NK-92 (cell line): ENCODE results near the gene LPAR5.
A peak's percentile ranks its signal among the peaks of the same experiment; 100 is the strongest.

Source experiments
- DNase-seq: peaks from one replicate; lab custom pipeline; 2025; ENCODE audit not compliant: unreplicated experiment; lab: John Stamatoyannopoulos, UW

LPAR5 gene

DNA sequence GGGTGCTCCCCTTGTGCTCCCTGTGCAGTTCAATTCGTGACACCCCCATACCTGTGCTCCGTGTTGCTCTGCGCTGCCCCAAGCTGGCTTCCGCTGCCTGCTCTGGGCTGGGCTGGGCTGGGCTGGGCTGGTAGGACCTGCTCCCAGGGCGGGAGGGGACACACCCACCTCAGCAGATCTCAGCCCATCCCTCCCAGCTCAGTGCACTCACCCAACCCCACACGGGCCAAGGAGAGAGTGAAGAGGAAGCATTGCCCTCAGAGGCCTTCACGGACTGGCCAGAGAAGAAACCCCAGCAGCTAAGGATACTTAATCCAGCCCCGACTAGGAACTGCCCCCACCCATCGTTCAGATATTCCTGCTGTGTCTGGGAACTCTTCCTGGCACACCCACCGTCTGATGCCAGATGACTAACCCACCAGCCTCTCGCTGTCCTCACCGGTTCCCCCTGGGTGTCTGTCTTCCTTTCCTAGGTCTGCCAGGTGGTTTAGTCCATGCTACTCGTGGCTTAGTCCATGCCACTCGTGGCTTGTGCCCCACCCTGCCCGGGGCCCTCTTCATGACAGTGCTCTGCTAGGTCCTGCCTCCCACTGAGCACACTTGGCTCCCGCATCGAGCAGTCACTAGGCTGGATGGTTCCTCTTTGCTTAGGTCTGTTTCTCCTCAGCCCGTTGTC lies at the start of gene LPAR5:
Gene LPAR5 (minus strand): TSS at position 104 of the 676 bp plus-strand sequence. CDS start 14,711 bp downstream, outside the sequence.
- no peak for DNase-seq

DNA sequence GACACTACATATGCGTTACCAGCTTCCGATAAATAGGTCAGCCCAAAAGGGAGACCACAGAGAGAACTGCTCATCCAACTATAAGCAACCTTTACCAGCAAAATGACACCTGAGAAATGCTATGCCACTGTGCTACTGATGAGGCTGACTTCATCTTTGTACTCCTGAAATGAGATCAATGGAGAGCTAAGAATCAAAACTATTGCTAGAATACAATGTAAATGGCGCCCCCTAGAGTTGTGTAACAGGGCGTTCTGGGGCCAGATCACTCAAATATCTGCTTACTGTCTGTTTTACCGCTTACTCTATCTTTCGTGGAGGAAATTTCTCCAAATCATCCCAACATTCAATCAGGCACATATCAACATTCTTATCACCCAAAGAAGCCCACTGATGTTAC lies 48.9 kb upstream of the LPAR5 start:
- no peak for DNase-seq

DNA sequence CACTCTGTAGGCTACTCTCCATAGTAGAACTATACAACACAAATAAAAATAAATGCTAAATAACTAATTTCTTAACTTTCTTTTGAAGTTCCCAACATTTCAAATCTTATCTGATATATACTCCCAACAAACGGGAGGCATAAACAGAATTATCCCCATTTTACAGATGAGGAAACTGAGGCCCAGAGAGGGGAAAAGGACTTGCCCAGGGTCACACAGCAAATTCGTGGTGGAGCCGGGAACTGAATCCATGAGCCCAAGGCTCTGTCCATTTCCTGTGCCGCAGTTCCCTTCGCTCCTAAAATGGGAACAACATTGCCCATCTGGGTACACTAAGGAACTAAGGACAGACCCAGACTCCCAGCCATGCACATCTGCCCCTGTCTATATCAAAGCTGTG lies 41.2 kb upstream of the LPAR5 start:
- DNase-seq: no peak

DNA sequence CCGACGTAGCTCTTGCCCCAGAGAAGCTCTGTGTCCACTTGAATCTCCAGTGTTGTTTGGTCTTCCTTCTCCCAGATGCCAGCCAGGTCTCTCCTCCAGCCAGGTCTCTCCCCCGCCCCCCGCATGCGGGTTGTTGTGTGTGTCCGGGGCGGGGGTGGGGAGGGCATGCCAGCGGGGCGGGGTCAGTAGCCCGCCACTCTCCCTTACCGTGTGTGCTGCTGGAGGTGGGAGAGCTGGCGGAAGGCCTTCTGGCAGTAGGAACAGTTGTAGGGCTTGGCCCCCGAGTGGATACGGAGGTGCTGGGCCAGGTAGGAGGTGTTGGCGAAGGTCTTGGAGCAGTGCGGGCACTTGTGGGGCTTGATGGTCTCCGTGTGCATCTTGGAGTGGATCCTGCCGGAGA lies 36.4 kb upstream of the LPAR5 start:
- DNase-seq: no peak

DNA sequence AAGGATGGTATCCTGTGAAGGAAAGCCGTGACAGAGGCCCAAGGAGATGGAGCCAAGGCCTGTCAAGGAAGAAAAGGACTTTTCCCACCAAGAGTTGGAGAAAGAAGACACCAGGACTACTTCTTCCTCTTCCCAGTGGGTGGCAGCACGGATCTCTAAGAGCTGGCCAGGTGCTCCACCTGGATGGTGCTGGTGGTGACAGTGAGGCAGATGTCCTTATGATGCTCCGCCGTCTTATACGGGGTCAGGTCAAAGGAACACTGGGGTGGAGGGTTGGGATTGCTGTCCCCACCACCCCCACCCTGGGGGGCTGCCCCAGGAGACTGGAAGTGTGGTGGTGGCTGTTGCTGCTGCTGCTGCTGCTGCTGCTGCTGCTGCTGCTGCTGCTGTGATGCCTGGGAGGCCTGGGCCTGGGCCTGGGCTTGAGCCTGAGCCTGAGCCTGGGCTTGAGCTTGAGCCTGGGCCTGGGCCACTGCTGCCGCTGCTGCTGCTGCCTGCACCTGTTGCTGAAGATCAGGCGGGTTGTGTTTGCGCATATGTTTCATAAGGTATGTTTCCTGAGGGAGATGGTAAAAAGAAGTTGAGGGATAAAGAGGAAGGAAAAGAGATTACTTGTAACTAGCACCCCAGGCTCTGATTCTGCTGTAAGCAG lies 31.9 kb upstream of the LPAR5 start:
- DNase-seq: no peak

DNA sequence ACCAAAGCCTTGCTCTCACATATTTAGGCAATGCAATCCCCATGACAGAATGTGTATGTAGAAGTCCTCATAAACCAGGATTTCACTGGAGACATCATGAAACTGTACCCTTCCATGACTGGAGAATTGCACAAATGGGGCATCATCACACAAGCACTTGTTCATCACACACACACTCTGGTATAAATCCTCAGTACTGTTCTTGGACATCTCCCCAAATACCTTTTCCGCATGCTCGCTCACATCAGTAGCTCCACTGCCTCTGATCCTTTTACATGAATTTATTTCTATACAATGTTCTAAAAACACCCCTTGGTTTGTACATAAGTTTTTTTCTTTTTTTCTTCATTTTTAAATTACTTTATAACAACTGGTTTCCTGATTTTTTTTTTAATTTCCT lies 30.5 kb upstream of the LPAR5 start:
- no peak for DNase-seq

DNA sequence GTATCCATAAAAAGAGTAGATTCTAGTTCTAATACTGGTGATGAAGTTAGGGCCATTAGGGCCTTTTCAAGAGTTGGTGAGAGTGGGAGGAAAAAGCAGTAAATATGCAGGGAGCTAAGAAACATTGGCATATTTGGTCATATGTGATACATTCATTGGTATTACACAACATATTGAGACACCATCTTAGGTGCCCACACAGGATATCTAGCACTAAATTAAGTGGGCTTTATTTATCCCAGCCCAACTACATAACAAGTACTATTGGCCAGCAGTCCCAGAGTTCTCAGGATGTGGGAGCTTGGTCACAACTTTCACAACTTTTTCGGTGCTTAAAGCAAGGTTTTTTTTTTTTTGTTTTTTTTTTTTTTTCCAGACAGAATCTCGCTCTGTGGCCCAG lies 29.1 kb upstream of the LPAR5 start:
- no peak for DNase-seq

DNA sequence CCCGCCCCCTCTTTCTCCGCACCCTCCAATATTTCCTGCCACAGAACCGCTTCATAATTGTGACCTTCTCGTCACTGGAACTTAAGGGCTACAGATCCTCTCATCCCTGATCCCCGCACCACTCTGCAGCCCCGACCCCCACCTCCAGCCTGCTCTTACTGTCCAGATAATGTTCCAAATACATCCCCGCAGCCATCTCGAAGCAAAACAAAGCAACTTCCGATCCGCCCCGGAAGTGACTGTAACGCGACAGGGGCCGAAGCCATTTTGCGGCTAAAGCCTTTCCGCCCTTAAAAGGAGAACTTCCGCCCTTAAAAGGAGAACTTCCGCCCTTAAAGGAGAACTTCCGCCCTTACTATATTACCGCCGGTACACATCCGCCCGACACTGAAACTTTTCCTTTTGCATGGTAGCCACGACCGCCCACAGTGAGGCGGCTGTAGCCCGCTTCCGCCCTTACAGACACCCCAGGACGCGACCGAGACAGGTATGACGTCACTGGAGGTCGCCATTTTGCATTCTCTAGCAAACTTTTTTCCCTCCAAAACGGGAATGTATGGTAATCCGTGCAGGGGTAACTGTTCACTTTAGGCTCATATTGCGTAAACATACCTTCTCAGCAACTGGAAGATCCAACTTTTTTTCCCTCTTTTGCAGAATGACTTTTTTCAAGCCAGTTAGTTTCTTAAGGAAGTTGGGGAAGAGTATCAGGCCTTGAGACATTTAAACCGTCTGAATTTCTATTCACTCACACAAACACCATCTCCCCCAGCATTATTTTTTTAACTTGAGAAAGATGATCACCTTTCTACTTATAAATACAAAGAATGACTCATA lies 27.4 kb upstream of the LPAR5 start, which contains the start of gene ING4:
Gene ING4 (minus strand): TSS at position 214 of the 837 bp plus-strand sequence. CDS start 18 bp downstream, at position 196.
- DNase-seq: peak; percentile 78

DNA sequence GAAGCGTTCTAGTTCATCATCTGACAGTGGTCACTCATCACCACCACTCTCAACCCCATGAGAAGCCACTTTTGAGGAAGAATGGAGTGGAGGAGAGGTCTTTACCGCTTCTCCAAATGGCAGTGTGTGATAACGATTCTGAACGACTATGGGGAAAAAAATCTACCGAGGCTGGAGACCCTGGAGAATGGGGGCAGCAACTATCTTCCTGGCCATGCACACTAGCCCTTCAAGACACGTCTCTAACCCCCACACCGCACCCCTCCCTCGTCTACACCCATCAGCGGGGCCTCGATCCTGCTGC lies 26.8 kb upstream of the LPAR5 start:
- no peak for DNase-seq

DNA sequence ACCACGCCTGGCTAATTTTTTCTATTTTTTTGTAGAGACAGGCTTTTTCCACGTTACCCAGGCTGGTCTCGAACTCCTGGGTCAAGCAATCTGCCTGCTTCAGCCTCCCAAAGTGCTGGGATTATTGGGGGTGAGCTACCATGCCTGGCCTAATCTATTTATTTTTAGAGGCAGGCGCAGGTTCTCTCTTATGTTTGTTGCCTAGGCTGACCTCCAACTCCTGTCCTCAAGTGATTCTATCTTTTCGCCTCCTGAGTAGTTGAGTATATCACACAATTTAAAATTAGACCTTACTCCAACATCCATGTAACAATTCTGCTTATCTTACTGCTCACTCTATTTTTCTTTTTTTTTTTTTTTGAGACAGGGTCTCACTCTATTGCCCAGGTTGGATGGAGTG lies 18.2 kb upstream of the LPAR5 start:
- no peak for DNase-seq

DNA sequence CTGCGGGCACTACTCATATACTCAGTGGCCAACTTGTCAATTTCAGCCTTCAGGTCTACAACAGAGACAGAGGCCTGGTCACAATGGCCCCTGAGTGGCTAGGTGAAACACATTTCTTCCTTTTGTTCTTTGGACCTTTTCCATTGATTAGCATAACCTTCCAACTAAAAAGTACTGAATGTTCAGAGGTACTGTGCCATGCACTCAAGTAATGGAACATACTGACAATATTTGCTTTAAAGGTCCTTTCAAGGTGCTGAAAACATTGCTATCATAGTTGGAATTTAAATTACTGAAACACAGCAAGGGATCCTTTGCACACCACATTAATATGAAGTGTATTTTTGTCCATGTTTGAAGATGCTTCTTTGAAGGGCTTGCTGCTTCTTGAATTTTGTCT lies 17.6 kb upstream of the LPAR5 start:
- DNase-seq: no peak

DNA sequence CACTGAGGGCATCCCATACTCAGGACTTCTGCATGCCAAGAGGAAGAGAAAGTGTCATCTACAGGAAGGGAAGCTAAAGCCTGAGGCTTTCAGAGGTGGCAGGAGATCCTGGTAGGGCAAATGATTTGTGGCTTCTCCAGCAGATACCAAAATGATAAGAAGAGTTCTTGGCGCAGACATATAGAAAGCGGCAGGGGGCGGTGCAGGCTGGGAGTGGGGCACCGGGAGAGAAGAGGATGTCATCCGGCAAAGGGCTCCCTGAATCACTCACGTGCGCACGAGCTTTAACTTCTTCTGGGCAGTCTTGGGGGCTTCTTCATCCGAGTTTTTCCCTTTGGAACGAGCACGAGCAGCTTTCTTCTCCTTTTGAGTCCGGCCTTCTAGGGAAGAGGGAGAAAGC lies 16.6 kb upstream of the LPAR5 start:
- DNase-seq: no peak

DNA sequence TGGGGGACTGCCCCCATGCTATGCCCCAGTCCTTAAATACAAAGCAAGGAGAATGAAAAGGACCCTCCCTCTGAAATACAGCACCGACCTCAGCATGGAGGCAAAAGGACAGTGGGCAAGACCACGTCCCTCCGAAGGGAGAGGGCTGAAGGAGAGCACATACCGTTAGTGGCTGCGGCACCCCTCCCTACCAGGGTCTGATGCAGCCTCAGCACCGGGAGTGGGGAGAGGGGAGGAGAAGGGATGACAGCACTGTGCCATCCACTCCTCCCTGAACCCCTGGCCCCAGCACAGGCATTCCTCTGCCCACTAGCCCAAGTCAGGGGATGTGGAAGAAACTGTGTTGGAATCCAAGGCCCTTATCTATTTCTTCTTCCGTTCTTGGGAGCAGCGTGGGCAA lies 15.1 kb upstream of the LPAR5 start:
- no peak for DNase-seq

DNA sequence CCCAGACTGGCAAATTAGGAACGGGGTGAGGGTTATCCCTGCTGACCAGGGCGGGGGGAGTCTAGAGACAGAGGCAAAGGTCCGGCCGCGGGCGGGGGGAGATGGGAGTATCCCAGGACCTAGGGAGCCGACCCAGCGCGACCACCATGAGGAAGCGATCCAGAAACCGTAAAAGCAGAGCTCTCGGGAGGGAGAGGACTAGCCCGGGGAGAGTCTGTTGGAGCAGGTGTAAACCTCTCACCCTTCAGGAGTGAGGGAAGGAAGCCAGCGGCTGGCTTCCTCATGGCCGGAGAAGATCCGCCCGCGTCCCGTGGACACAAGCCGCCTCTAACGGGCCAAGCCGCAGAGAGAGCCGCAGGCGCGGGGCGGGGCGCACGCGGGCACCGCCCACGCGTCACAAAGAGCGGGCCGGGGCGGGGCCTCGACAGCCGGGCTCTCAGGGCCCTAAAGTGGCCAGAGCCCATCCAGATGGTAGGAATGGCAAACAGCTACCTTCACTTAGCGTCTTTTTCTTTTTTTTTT lies 11.4 kb upstream of the LPAR5 start, which contains the start of gene ACRBP:
Gene ACRBP (minus strand): TSS at position 350 of the 522 bp plus-strand sequence. CDS start 66 bp downstream, at position 284.
- DNase-seq: no peak

DNA sequence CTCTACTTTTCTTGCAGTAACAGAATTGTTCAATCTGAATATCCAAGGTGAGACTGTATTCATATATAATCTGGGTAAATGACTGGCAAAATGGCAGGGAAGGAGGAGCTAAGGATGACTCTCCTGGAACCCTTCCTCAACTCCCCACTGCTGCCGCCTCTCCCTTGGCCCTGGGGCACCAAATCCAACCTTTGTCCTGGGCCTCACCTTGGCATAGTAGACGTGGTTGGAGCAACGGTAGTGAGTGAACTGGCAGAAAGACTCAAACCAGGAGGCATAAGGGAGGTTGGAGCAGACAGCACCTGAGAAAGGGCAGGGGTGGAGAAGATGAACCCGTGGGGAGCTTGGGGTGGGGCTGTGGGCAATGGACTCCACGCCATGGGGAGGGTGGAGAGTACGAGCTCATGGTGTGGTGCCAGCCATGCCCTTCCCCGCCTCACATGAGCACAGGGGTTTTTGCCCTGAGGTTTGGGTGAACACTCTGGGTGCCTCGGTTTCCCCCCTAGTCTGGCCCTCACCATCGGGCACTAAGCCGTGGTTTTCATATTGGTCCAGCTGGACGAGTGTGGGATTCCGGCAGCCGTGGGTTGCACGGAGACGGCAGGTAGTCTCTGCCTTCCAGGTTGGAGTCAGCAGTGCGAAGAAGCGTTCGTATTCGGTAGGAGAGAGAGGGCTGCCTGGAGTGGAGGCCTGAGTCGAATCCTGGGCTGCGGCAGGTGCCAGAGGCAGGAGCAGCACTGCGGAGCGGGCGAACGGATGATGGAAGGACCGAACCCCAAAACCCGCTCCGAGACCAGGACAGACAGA lies 10.7 kb upstream of the LPAR5 start:
- DNase-seq: no peak

DNA sequence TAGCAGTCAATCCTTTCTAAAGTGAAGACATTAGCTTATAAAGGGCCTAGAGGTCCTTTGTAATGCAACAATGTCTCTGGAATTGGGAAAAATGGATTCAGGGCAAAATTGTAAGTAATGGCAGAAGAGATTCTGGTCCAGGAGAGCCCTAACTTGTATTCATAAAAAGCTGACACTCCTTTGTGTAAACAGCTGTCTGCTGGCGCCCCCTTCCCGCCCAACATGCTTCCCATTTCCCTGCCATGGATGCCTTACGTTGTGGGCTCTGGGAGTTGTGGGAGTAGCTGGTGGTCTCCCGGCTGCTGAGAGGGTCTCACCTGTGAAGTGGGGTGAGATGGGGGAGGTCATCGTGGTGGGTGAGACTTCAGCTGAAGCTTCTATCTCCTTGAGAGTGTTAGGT lies 9.1 kb upstream of the LPAR5 start:
- no peak for DNase-seq

DNA sequence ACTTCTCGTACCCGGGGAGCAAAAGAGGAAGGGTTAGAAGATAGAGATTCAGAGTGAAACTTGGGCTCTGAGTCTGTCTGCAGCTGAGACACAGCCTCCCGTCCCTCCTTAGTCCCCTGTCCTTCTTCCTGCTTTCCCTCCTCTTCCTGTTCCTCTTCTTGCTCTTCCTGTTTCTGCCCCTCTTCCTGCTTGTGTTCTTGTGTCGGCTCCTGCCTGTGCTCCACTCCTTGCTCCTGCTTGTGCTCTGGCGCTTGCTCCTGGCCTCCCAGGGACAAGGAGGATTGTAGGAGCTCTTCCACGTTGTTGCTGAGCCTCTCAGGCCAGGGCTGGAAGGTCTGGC lies 8.5 kb upstream of the LPAR5 start:
- no peak for DNase-seq

DNA sequence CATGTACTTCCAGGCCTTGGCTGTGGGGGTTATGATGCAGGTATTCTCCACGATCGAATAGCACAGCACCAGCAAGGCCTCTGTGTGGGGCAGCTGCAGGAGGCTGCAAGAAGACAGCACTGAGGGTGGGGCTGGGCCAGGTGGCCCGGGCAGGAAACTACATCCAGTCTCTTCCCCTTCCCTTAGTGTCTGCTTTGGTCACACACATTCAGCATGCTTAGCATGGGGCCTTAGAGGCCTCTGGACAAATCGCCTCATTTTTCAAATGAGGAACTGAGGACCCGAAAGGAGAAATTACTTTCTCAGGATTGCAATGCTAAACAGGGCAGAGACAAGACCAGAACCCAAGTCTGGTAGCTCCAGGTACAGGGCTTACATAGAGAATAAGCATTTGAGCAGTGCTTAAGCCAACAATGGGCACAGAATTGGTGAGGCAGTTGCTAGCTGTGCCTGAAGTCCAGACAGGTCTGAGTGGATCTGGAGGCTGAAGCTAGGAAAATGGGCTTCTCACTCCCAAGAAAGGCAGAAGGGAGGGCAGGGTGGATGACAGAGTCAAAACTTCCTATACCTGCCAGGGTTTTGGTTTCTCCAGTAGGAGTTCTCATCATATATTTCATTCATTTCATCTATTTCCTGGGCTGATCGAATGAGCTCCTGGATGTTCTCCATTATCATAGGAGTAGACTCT lies 8.0 kb upstream of the LPAR5 start:
- DNase-seq: no peak

DNA sequence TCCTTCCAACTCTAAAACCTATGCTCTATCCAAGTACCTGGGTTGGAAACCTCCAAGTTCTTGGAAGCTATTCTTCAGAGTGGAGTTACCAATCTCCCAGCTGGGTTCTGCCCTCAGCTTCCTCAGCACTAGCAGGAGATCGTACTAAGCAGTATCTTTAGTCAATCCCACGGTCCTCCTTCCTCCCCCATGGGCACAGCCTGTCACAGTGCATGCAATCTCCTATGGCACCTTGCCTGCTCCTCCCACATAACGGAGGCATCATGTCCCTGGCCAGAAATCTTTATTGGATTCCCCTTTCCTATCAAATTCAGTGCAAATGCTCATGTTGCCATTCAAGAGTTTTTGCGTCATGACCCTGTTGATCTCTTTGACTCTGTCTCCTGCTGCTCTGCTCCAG lies 5.4 kb upstream of the LPAR5 start:
- DNase-seq: no peak

DNA sequence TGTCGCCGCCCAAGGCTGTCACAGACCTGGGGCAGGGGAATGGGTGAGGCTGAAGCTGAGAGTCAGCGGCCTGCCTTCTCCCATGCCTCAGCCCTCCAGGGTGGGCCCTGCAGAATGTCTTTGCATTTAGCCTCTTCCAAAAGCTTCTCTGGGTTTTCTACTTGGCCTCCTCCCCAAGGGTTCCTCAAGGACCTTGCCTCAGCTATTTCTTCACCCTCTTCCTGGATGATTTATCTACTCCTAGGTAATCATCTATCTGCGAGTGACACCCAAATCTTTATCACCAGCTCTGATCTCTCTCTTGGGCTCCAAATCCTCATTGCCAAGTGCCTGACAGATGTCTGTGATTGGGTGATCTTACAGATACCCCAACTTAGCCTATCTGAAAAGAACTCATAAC lies 4.7 kb upstream of the LPAR5 start:
- no peak for DNase-seq
